ENCODE results near the gene KCNMA1. TPM values are rescaled to one million over a fixed set of nuclear protein-coding genes. Genes with fewer than 3 reads are reported as not detected.

Gene KCNMA1
- total and polyA plus RNA-seq, 10 of the 15 experiments (the other 5 are each of a cell fraction or from before 2014, with no cell fraction given) = 8.5 to 77.0 (median 21.3) TPM

DNA sequence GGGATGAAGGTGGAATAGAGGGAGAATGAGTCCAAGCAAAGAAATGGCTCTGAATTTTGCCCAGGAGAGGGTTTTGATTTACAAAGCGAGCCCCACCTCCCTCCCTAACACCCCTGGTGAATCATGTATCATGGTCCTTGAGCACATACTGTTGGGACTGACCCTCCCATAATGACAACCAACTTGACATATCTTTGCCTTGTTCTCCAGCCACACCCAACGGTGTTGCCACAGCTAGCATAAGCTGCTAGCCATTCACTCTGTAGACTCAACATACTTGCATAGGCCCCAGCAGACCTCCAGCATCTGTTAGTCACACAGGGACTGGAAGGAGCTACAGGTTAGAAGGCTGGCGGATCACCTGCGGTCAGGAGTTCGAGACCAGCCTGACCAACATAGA lies 538.5 kb downstream of the KCNMA1 start:
- no peaks in the 10 kb centered on the region for H3K36me3 ChIP-seq (ENCODE audit: control insufficient read depth in 2 of 2, insufficient read depth in 2 of 2, low read length in 1 of 2)
- CTCF ChIA-PET = no interaction called here

More for the DNA sequence above, 538.5 kb downstream of the KCNMA1 start:
- TF ChIP-seq, protein P1, sequence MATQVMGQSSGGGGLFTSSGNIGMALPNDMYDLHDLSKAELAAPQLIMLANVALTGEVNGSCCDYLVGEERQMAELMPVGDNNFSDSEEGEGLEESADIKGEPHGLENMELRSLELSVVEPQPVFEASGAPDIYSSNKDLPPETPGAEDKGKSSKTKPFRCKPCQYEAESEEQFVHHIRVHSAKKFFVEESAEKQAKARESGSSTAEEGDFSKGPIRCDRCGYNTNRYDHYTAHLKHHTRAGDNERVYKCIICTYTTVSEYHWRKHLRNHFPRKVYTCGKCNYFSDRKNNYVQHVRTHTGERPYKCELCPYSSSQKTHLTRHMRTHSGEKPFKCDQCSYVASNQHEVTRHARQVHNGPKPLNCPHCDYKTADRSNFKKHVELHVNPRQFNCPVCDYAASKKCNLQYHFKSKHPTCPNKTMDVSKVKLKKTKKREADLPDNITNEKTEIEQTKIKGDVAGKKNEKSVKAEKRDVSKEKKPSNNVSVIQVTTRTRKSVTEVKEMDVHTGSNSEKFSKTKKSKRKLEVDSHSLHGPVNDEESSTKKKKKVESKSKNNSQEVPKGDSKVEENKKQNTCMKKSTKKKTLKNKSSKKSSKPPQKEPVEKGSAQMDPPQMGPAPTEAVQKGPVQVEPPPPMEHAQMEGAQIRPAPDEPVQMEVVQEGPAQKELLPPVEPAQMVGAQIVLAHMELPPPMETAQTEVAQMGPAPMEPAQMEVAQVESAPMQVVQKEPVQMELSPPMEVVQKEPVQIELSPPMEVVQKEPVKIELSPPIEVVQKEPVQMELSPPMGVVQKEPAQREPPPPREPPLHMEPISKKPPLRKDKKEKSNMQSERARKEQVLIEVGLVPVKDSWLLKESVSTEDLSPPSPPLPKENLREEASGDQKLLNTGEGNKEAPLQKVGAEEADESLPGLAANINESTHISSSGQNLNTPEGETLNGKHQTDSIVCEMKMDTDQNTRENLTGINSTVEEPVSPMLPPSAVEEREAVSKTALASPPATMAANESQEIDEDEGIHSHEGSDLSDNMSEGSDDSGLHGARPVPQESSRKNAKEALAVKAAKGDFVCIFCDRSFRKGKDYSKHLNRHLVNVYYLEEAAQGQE (IDR thresholded peaks at IDR 0.05; ENCODE audit: low read depth, low read length) = no peak
- no peak for TF ChIP-seq CHD2 (IDR thresholded peaks at IDR 0.05; ENCODE audit: borderline replicate concordance, low read depth, low read length)
- TF ChIP-seq SMAD1 (IDR thresholded peaks at IDR 0.05; ENCODE audit: low read depth, partially characterized antibody) = no peak
- no peak for TF ChIP-seq TCF7 (IDR thresholded peaks at IDR 0.05; ENCODE audit: borderline replicate concordance)
- POLR2A ChIA-PET = interaction anchor here (1.0 kb wide), 1 partner anchor 10 kb away, joined by 3 read pairs; no protein-coding TSS in a partner anchor
- FAIRE-seq = no peak
- in situ Hi-C loops (cut with MboI) = no loop called here
- Histone ChIP-seq H3K79me2 (ENCODE audit: control insufficient read depth, insufficient read depth, low read length) (no peaks in the 10 kb centered on the region), H2AFZ (ENCODE audit: control insufficient read depth, low read depth, low read length) (no peak overlapping the region), H3K4me3 (no peak overlapping the region), H4K20me1 (ENCODE audit: control insufficient read depth, insufficient read depth) (no peaks in the 10 kb centered on the region), H3K27me3 (replicated peaks in 1 of 2; ENCODE audit: control insufficient read depth in 2 of 2, insufficient read depth in 2 of 2, low read length in 1 of 2) (no peaks in the 10 kb centered on the region), H3K9ac (ENCODE audit: control insufficient read depth, insufficient read depth, low read length) (no peak overlapping the region), H3K27ac (ENCODE audit: control insufficient read depth, insufficient read depth) (no peak overlapping the region), H3K9me3 (replicated peaks; ENCODE audit: control insufficient read depth, insufficient read depth, low read length) (no peaks in the 10 kb centered on the region), H3K4me1 (ENCODE audit: control insufficient read depth, insufficient read depth, low read length) (no peaks in the 10 kb centered on the region), H3K4me2 (ENCODE audit: control insufficient read depth, insufficient read depth) (no peak overlapping the region)
- SMC1A ChIA-PET (ENCODE audit: uncharacterized antibody, unreplicated experiment) = interaction anchor here (1.9 kb wide), 1 partner anchor 10 kb away, joined by 4 read pairs; no protein-coding TSS in a partner anchor
- RAD21 ChIA-PET (ENCODE audit: unreplicated experiment) = no interaction called here
- no peak for ATAC-seq
- 53% methylated on average over 5 of the region's 5 CpGs for WGBS (ENCODE audit: insufficient coverage, insufficient replicate concordance, low lambda C conversion rate, missing lambda C conversion rate)
- intact Hi-C loops (cut with micrococcal nuclease; ENCODE audit: unreplicated experiment) = no loop called here
- DNase-seq (ENCODE audit: low read depth, low spot score) = no peak
- BruUV-seq (replicated peaks) = no TSS peak
